Measurements from ENCODE around the gene SLC25A33. TPM values are rescaled to one million over a fixed set of nuclear protein-coding genes. Genes with fewer than 3 reads are reported as not detected.

SLC25A33 gene
- polyA plus RNA-seq, 1 donor = 4.4 TPM

DNA sequence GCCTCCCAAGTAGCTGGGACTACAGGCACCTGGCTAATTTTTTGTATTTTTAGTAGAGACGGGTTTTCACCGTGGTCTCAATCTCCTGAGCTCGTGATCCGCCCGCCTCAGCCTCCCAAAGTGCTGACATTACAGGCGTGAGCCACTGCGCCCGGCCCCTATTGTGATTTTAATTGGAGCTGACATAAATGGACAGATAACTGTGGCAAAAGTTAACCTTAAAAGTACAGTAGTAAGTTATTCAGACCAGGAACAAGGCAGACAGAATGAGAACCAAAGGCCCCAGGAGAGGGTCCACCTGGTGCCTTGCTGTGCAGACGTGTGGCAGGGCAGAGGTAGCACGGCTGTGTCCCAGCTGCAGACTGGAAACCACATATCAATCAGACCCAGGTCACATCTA, 60.5 kb downstream of the SLC25A33 start:
- DNase-seq = no peak

DNA sequence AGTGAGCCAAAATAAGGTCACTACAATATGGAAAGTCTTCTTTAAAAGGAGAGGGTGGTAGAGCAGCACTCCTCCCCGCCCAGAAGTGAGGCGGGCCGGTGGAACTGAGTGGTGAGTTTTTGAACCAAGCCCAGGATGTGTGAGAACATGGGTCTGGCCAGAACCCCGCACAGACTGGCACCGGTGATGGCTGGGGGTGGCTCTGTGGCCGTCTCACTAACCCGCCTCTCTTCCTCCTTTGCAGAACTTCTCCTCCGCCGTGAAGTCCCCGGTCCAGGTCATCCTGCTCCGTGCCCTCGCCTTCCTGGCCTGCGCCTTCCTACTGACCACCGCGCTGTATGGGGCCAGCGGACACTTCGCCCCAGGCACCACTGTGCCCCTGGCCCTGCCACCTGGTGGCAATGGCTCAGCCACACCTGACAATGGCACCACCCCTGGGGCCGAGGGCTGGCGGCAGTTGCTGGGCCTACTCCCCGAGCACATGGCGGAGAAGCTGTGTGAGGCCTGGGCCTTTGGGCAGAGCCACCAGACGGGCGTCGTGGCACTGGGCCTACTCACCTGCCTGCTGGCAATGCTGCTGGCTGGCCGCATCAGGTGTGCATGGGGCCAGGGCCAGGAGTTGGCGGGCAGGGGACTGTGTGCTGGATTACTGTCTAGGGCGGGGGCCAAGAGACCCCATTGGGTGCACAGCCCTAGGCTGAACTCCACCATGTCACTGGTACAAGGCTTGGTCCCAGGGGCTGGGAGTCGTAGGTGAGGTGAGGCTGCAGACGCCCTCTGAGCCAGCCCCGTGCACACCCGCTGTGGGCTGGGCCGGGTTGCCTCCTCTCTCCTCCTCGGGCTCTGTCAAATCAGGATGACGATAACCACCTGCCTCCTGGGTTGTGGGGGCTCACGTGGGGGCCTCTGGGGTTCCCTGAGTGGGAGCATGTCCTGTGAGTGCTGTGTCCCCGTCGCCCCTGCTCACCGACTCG, 61.9 kb downstream of the SLC25A33 start:
- DNase-seq = no peak

DNA sequence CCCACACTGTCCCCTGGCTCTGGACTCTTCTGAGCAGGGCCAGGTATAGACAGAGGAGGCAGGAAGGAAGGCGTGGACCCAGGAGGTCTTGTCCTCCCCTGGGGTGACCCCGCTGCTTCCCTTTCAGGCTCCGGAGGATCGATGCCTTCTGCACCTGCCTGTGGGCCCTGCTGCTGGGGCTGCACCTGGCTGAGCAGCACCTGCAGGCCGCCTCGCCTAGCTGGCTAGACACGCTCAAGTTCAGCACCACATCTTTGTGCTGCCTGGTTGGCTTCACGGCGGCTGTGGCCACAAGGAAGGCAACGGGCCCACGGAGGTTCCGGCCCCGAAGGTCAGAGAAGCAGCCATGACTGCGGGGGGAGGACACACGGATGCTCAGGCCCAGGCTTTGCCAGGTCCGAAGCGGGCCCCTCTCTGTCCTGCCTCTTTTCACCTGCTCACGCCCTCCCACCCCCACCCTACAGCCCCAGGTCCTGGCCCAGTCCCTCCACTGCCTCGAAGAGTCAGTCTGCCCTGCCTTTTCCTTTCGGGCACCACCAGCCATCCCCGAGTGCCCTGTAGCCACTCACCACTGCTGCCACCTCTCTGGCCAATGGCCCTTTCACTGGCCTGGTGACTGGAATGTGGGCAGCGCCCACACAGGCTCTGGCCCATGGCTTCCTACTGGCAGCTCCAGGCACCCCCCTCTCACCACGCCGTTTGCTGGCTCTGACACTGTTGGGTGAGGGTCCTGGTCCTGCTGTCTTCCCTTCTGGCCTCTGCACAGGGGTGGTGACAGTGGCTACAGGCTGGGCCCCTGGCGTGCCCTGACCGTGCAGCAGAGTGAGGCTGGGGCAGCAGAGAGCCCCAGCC, 62.9 kb downstream of the SLC25A33 start:
- no peak for DNase-seq

DNA sequence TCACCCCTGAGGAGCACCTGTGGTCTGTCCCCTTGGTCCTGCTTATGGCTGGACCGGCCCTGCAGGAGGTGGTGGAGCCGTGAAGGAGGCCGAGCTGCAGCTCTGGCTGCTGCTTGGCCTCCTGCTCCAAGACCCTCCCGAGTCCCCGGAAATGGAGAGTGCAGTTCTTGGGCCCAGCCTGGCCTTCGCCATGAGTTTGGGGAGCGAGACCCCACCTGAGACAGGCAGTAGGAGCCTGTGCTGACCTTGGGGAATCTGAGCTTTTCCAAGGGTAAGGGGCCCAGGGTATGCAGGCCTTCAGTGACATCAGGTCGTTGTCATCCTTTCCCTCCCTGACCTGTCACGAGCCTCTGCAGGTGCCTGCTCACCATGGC, 63.5 kb downstream of the SLC25A33 start:
- no peak for DNase-seq

DNA sequence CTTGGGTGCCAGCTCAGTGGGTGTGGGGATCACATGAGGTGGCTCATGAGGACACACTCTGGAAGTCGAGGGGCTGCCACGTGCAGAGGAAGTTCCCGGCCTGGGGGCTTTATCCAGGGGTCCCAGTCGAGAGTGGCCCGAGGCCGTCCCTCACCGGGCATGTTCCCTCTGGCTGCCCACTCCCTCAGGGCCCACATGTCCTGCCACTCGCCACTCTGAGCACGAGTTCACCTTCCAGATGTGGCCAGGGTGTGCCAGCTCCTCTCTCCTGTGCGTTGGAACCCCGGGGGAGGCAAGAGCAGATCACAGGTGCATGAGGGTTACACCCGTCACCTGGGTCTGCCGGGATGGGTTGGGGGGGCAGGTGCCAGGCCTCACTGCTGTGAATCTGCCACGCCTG, 64.0 kb downstream of the SLC25A33 start:
- DNase-seq = no peak

DNA sequence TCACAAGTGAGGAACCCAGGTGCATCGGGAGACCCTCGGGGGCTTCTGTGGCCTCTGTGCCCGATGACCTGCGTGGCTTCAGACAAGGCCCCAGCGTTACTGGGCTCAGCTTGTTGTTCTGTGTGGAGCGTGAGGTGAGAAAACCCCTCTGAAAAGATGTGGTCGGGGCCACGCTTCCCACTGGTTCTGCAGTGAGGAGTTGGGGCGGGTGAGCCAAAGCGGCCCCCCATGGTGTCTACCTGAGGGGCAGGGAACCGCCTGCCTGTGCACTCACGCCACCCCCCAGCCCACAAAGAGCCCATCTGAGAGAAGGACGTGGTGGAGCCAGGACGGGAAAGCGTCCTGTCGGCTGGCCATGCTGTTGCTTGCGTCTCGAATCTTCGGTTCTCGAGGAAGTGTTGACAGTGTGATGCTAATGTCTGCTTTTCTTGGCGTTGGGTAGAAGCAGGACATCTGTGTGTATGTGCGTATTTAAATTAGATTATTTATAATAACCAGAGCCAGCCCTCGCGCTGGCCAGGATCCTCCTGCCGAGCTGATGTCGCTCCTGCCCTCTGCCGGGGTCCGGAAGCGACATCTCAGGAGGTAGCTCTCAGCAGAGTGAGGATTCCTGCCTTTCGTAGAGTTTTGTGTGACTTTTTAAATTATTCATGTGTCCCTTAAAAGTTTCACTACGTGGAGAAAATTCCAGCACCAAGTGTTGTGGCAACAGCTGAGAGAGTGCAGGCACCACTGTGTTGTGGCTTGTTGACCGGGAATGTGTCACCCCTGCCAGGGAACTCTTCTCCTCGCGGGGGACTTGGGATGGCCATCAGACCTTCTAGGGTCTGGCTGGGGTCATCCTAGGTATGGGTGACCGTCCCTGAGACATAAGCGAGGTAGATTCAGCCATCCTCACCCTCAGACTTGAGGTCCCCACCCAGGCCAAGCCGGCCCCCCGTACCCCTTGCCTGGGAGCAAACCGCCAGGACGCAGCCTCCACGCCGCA, 64.8 kb downstream of the SLC25A33 start:
- no peak for DNase-seq

DNA sequence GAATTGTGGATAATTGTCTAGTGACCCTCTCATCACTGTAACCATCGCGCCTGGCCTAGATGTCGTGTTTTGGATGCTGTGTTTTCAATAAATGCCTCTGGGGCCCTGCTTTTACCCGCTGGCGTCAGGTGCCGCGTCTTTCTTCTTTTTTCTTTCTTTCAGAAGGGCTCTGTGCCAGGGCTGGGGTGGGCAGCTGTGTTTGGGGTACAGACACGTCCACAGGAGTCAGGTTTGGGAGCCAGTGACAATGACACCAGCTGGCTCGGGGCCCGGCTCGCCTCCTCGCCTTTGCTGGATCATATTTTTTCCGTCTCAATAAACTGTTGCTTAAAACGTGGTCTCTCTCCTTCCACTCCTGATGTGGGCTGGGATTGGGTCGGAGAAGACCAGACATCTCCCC, 65.6 kb downstream of the SLC25A33 start:
- no peak for DNase-seq

DNA sequence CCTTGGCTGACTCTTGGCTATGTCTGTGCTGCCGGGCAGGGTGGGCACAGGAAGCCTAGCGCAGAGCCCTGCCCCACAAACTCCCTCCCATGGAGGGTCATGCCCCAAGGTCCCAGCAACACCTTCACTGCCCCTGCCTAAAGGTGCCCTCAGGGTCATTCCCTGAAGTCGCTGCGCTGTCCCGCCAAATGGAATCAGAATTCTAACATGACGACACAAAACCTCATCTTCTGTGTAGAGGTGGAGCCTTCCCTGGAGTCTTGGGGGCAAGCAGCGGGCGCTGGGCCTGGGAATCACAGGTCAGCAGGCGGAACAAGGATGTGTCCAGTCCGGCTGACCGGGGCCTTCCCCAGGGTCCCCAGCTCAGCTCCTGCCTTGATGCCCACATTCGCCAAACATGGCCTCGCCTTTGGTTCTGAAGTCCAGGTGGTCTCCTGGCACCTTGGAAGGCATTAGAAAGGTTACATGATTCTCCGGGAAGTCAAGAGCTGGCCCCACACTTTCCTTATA, 66.7 kb downstream of the SLC25A33 start:
- no peak for DNase-seq

DNA sequence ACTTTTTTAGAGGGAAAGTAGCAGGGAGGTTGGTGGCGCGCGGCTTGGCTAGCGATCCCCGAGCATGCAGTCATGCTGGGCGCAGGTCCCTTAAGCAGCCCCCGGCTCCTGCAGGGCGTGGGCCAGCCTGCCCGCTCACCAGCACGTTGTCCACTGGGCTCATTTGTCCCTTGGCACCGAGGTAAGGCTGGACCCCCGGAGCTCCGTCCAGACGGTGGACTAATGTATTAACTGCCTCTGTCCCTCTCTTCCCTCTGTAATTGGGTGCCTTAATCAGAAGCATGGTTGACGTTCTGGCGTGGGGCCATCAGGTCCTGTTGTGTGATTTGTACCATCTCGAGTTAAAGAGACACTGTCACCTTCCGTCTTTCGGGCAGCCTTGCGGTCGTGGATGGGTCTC, 67.2 kb downstream of the SLC25A33 start:
- no peak for DNase-seq

DNA sequence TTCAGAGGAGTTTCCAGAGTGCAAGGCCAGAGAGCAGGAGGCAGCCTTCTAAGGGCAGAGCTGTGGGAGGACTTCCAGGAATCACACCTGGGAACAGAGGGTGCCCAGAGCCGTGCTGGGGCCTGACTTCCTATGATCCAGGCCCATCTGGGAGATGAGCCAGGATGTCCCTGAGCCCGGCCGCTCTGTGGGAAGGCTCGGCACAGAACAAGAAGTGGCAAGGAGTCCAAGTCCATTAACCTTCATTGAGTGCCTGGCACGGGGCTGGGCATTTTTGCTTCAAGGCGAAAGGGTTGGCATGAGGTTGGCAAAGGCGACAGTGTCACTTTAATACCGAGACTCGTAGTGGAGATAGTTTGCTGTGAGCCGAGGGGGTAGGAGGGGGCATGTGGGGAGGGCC, 67.7 kb downstream of the SLC25A33 start:
- no peak for DNase-seq

DNA sequence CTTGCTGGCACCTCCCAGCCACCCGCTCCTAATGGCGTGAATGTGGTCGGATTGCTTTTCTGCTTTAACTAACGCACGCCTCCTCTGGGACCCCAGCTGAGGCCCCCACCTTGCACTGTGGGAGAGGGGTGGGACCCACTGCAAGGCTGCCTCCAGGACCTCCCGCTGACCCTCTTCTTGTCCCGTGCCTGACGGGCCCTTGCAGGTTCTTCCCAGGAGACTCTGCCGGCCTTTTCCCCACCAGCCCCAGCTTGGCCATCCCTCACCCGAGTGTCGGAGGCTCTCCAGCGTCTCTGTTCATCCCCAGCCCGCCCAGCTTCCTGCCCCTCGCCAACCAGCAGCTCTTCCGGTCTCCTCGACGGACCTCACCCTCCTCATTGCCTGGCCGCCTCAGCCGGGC, 68.1 kb downstream of the SLC25A33 start:
- no peak for DNase-seq

DNA sequence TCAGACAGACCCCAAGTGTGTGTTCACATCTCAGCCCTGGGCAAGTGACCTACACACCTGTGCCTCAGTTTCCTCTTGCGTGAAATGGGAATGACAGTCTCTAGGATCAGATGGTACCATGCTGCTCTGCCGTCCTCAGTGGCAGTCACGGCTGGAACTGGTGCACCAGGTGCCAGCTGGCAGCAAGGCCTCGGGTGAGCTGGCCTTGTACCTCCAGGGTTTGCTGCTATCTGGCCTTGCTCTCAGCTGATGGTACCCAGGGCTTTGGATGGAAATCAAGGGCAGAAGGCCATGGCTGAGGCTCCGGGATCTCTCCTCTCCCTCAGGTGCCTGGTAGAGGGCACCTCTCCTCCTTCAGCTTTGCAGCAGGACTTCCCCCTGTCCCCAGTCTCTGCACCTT, 70.7 kb downstream of the SLC25A33 start:
- no peak for DNase-seq

DNA sequence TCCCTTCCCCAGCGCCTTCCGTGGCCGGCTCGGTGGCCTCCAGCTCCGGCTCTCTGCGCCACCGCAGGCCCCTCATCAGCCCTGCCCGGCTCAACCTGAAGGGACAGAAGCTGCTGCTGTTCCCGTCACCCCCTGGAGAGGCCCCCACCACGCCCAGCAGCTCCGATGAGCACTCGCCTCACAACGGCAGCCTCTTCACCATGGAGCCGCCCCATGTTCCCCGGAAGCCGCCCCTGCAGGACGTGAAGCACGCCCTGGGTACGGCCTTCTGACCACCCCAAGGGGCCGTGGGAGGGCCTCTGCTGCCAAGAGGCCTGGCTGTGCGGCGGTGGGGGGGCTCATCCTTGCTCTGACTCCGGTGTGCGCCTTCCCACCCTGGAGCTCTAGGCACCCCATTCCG, 71.3 kb downstream of the SLC25A33 start:
- no peak for DNase-seq

DNA sequence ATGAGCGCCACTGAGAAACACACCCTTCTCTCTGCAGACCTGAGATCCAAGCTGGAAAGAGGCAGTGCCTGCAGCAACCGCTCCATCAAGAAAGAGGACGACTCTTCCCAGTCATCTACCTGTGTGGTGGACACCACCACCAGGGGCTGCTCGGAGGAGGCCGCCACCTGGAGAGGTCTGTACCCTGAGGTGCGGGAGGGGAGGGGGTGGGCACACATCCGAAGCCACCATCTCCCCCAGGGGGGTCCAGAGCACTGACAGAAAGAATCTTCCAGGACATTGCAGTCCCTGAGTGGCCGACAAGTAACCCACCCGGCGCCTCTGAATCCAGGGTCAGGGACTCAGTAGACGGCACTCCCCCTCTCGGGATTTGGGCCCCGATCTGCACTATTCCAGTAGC, 72.5 kb downstream of the SLC25A33 start:
- DNase-seq = no peak

DNA sequence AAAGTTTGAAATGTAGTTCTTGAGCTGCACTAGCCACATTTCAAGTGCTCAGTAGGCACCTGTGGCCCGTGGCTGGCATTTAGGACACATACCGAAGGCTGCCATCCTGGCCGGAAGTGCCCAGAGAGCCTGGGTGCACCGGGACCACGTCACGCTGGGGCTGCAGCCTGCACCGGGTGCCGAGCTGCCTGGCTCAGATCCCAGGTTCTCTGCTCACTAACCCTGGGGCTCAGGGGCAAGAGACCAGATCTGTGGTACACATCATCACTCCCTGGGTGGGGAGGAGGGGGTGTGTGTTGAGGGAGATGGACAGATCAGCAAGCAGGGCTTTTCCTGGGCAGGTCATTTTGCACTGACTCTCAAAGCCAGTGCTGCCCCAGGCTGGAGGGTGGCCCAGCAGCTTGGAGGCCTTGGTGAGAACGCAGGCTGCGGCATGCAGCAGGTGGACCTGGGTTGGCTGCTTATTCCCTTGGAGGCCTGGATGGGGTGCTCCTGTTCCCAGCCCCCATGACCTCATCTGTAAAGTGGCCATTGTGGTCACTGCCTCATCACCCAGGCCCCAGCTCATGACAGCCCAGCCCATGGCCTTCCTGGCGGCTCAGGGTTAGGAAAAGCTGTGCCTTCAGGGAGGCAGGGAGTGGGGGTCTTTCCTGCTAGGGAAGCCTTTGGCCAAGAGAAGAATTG, 73.0 kb downstream of the SLC25A33 start:
- no peak for DNase-seq

DNA sequence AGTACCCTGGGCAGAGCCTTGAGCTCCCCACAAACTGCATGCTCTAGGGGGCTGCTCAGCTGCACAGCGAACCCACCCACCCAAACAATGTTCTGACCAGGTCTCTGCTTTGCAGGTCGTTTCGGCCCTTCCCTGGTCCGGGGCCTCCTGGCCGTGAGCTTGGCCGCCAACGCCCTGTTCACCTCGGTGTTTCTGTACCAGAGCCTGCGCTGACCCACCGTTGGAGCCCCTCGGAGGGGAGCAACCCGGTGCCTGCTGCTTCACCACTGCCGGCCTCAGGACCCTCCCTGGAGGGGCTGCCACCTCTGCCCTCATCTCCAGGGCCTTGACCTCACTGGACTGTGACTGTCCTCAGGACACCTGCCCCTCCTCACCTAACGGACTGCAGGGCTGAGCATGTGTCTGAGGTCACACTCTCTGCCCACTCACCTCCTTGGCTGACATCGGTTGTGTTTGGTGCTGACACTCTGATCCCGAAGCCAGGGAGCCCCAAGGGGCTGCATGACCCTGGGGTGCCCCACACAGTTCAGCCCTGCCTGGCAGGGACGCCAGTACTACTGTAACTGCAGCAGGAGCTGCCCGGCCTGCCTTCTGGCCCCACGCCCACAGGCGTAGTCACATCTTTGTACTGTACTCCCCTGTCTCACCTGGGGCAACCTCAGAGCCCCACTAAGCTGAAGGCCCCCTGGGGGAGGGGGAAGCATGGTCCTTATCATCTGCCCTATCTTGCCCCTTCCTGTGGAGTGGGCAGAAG, 73.8 kb downstream of the SLC25A33 start:
- no peak for DNase-seq

DNA sequence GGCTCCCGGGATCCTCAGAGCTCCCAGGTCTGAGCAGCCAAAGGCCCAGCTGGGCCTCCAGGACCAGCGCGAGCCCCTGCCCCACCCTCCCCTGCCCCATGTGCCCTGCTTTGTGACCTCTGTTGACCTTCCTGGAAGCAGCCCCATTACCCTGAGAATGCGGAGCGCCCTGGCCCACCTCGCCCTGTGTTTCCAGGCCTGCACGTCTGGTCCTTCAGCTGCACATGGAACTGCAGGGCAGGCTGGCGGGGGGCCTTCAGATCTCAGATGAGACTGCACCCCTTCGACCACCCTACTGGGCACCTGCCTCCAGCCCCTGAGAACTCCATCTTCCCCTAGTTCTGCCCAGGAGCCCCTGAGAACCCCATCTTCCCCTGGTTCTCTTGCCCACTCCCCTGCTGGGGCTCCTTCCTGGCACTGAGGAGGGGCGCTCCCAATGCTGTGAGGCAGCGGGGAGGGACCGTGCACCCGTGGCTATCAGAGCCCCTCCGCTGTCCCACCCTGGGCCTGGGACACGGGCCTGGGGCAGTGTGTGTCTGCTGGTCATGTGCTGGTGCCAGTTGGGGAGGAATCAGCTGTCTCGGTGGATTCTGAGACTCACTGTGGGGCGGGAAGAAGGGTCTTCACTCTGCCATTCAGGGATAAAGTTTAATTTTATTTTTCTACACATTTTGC, 74.5 kb downstream of the SLC25A33 start:
- DNase-seq = no peak

DNA sequence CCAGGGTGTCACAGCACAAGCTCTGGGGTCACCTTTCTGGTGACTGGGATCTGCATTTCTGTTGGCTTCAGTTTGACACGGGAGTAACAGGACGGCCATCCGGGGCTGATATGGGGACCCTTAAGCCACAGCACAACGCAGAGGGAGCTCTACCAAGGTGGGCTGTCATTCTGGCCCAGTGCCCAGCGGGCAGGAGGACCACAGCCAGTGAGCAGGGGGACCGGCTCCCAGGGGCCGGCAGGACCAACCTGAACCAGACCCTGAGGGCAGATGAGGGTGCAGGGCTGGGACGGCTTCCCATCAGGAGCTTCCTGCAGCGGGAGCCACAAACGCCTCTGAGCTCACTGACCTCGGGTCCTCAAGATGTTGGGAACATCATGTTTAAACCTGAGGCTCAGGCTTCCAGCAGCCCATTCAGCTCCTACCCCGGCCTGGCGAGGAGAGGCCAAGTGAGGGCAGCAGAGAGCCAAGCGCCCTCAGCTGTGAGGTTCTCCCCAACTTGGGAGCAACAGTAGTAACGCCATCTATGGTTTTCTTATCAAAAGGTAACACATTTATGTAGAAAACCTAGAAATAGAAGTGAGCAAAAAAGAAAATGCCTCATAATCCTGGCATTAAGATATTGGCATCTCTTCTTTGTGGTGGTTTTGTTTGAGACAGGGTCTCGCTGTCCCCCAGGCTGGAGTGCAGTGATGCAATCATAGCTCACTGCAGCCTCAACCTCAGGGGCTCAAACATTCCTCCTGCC, 76.2 kb downstream of the SLC25A33 start:
- DNase-seq = no peak
